ENCODE data around the gene HOXC12.
A peak's percentile ranks its signal among the peaks of the same experiment; 100 is the strongest.

The HOXC12 gene

DNA sequence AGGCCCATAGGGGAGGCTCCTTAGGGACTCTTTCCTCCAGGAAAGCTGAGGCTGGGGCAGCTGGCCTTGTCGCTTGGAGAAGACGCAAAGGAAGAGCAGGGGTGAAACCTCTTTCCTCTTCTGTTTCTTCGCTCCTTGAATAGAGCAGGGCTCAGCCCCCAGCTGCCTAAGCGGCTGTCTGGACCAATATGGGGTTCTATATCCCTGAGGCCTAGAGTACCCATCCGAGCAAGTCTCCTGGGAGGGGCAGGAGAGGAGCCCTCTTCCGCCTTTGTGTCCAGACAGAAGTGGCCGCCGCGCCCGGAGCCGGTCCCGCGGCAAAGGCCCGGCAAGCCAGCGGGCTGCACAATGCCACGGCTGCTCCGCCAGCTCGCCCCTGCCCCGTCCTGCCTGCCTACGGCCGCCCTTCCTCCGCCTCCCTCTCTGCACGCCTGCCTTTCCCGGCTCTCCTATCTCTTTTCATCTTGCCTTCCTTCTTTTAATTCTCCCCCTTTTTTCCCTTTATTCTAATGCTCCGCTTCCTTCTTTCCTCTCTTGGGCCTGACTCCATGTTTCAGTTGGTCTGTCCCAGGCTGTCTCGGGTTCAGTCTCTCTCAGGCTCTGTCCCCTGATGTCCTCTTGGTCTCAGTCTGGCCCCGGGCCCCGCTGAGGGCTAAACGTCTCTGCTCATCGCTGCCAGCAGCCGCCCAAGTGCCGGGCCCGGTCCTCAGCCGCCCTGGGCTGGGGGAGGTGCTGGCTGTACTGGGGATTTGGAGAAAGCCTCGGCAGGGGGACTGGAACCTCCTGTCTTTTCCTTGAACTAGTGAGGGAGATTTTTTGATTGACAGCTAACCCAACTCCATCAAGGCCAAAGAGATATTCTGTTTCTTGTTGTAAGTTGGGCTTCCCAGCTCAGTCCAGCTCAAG lies 42.8 kb downstream of the HOXC12 start:
- peak; percentile 58 for DNase-seq
- peaks cover 5% of the 10 kb centered on the region; the same call in 1 of the 2 replicates for H3K4me1 ChIP-seq
- H3K27me3 ChIP-seq: no peaks in the 10 kb centered on the region

DNA sequence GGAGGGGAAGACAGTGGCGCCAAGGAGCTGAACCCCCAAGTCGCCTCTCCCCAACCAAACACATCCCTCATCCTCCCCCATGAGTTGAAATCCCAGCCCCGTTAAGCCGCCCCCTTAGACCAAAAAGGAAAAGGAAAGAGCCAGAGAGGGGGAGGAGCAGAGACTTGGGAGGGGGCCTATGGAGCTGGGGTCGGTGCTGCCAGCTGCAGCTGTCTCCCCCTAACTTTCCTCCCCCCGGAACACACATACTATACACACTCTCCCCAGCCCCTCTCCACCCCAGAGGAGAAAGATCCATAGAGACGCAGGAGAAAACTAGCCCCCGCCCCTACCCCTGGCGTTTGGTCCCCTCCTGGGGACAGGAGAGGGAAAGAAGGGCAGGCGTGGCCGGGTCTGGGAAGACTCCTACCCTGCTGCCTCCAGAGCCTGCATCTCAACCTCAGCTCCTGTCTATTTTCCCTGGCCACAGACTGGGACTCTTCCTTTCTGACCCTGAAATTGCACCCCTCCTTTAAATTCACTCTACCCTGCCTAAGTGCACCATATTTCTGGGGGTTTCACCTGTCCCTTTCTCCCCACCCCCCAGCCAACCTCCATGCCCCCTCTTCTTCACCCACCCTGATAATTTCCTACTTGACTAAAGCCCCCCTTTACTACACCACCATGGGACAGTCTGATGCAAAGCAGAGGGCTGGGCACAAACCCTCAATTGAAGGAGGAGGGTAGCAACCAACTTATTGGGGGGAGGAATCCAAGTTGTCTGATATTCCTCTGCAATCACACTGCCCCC lies 43.6 kb downstream of the HOXC12 start:
- H3K36me3 ChIP-seq: no peaks in the 10 kb centered on the region
- no peaks in the 10 kb centered on the region for H3K27me3 ChIP-seq
- TF ChIP-seq, protein P1, sequence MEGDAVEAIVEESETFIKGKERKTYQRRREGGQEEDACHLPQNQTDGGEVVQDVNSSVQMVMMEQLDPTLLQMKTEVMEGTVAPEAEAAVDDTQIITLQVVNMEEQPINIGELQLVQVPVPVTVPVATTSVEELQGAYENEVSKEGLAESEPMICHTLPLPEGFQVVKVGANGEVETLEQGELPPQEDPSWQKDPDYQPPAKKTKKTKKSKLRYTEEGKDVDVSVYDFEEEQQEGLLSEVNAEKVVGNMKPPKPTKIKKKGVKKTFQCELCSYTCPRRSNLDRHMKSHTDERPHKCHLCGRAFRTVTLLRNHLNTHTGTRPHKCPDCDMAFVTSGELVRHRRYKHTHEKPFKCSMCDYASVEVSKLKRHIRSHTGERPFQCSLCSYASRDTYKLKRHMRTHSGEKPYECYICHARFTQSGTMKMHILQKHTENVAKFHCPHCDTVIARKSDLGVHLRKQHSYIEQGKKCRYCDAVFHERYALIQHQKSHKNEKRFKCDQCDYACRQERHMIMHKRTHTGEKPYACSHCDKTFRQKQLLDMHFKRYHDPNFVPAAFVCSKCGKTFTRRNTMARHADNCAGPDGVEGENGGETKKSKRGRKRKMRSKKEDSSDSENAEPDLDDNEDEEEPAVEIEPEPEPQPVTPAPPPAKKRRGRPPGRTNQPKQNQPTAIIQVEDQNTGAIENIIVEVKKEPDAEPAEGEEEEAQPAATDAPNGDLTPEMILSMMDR (IDR thresholded peaks at IDR 0.05; ENCODE audit: low read depth, low read length): no peak; the same call in 1 of the 2 replicates
- no peaks in the 10 kb centered on the region for H3K9me3 ChIP-seq
- peak overlapping the region; percentile 95 for H3K4me3 ChIP-seq (ENCODE audit: low read depth, low read length)
- no peak for DNase-seq
- H3K4me1 ChIP-seq: peaks cover 5% of the 10 kb centered on the region; the same call in 1 of the 2 replicates

More for the DNA sequence above, 42.8 kb downstream of the HOXC12 start:
- peak overlapping the region; percentile 95 for H3K4me3 ChIP-seq (ENCODE audit: low read depth, low read length)
- no peaks in the 10 kb centered on the region for H3K36me3 ChIP-seq
- TF ChIP-seq, protein P1 (IDR thresholded peaks at IDR 0.05; ENCODE audit: low read depth, low read length): no peak
- H3K9me3 ChIP-seq: no peaks in the 10 kb centered on the region

DNA sequence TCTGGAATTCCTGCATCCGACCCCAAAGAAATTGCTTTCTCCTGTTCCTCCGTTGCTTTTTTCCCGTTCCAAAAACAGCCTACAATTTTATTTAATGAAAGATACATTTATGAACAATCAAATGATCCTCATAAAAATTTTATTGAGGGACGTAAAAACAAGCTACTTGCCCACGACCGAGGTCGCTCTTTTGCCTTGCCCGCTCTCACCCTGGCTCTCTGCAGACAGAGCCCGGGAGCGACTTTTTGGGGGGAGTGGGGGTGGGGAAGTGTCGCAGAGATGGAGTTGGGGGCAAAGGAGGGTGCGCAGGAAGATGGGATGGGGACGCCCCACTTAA lies 44.2 kb downstream of the HOXC12 start:
- Histone ChIP-seq H3K36me3 (no peaks in the 10 kb centered on the region), H3K4me3 (ENCODE audit: low read depth, low read length) (peak overlapping the region; percentile 95), H3K27me3 (no peaks in the 10 kb centered on the region), H3K4me1 (peaks cover 9% of the 10 kb centered on the region), H3K9me3 (no peaks in the 10 kb centered on the region)
- DNase-seq: no peak
- TF ChIP-seq, protein P1 (IDR thresholded peaks at IDR 0.05; ENCODE audit: low read depth, low read length): peak; percentile 12; the same call in 1 of the 2 replicates

DNA sequence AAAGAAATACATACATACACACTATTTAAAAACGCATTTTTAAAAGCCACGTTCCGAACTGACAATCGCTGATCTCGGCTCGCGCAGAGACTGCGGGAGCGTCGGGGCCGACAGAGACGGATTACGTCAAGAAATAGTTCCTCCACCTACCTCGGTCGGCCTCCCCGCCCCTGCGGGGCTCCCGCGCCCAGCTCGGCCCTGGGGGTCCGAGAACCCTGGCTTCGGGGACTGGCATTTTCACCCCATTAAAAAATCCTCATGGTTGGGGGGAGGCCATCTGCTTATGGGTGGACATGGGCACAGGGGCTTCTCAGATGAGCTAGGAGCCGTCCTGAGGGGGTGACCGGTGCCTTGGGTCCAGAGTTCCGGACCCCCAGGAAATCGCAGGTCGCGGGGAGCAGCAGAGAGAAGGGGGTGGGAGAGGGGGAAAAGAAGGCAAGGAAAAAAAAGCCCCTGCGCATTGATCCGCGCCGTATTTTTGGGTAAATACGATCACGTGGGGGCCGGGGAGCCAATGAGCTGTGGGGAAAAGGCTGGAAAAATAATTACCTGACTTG lies 44.9 kb downstream of the HOXC12 start:
- Histone ChIP-seq H3K4me3 (ENCODE audit: low read depth, low read length) (peak overlapping the region; percentile 95), H3K9me3 (no peaks in the 10 kb centered on the region), H3K27me3 (no peaks in the 10 kb centered on the region), H3K36me3 (no peaks in the 10 kb centered on the region), H3K4me1 (peaks cover 11% of the 10 kb centered on the region)
- DNase-seq: peak; percentile 77
- TF ChIP-seq, protein P1 (IDR thresholded peaks at IDR 0.05; ENCODE audit: low read depth, low read length): no peak

DNA sequence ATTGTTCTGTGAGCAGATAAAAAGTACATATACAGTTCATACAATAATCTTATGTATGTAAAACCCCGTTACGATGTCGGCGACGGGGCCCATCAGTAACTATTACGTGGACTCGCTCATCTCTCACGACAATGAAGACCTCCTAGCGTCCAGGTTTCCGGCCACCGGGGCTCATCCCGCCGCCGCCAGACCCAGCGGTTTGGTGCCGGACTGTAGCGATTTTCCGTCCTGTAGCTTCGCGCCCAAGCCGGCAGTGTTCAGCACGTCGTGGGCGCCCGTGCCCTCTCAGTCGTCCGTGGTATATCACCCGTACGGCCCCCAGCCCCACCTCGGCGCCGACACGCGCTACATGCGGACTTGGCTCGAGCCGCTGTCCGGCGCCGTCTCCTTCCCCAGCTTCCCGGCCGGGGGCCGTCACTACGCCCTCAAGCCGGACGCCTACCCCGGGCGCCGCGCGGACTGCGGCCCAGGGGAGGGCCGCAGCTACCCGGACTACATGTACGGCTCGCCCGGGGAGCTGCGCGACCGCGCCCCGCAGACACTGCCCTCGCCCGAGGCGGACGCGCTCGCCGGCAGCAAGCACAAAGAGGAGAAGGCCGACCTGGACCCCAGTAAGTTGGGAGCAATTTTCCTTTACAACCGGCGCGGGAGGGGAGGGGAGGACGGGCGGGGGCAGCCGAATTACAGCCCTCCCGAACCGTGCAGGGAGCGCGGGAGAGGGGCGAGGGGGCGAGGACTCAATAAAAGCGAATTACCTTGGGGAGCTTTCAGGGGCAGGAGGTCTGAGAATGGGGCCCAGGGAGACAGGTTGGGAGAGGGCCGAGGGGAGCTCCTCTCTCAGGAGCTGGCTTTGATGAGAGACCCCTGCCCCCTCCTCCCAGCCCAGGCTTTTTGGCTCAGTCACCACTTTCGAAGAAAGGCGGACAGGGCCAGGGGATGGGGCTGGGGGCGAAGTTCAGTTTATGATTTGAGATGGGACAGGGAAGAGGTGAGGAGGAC lies 45.7 kb downstream of the HOXC12 start, which contains the start of gene HOXC9:
Gene HOXC9, plus strand, starts transcription at position 46 of the 999 bp plus-strand sequence. Its CDS starts 28 bp downstream, at position 74.
- no peaks in the 10 kb centered on the region for H3K9me3 ChIP-seq
- H3K36me3 ChIP-seq: no peaks in the 10 kb centered on the region
- H3K4me3 ChIP-seq (ENCODE audit: low read depth, low read length): peak within 1 kb of the TSS; percentile 95
- peaks cover 14% of the 10 kb centered on the region for H3K4me1 ChIP-seq
- TF ChIP-seq, protein P1 (IDR thresholded peaks at IDR 0.05; ENCODE audit: low read depth, low read length): peak; percentile 8; the same call in 1 of the 2 replicates
- peak; percentile 55 for DNase-seq
- H3K27me3 ChIP-seq: no peaks in the 10 kb centered on the region
